CD4-positive, alpha-beta T cell (primary cell): Measurements from ENCODE around the gene STK11. TPM values are rescaled to one million over a fixed set of nuclear protein-coding genes. Genes with fewer than 3 reads are reported as not detected.
A peak's percentile ranks its signal among the peaks of the same experiment; 100 is the strongest.

Experiments used
- ATAC-seq: fragments of 200-7000 bp; cut with Tn5 transposase; one replicate; pipeline ENCODE4 v1.10.0; 2022; ENCODE audit warnings: mild to moderate bottlenecking; ENCODE audit not compliant: poor library complexity
- CTCF ChIA-PET: fragments of 350-600 bp; sonication (Branson Sonifier 250); formaldehyde crosslinking; loops from one replicate; lab custom pipeline; 2021; ENCODE audit warnings: antibody characterized with exemption, inconsistent platforms; lab: Charles Lee
- POLR2A ChIA-PET: fragments of 350-600 bp; sonication (Branson Sonifier 250); formaldehyde crosslinking; loops from one replicate; lab custom pipeline; 2021; ENCODE audit warnings: antibody characterized with exemption, inconsistent platforms; lab: Charles Lee
- DNase-seq, 14 experiments: peaks; one replicate each; pipeline ENCODE4 v3.0.0-alpha.2; 2013 to 2020; ENCODE audit warnings: mixed read lengths in 2 of 14
- H3K27ac ChIP-seq, 2 donors: one replicate each; pipeline versions ENCODE4 v1.5.1 to v1.7.0; 2013; ENCODE audit warnings: low read length in 2 of 2, low read depth in 1 of 2, mild to moderate bottlenecking in 1 of 2
- H3K27me3 ChIP-seq, 2 experiments: 1 replicate in 1 of 2; 2 replicates in 1 of 2; pipeline versions ENCODE4 v1.6.1 to v1.7.0; 2013; ENCODE audit warnings: low read length in 2 of 2, control low read depth in 1 of 2, mild to moderate bottlenecking in 1 of 2, moderate library complexity in 1 of 2; ENCODE audit not compliant: insufficient read depth in 2 of 2, control insufficient read depth in 1 of 2
- H3K36me3 ChIP-seq: one replicate; pipeline ENCODE4 v1.6.1; 2013; ENCODE audit warnings: low read length, control low read depth; ENCODE audit not compliant: insufficient read depth
- H3K4me1 ChIP-seq: one replicate; pipeline ENCODE4 v1.6.1; 2013; ENCODE audit warnings: low read length, control low read depth; ENCODE audit not compliant: insufficient read depth
- H3K4me3 ChIP-seq: one replicate; pipeline ENCODE4 v1.5.1; 2013; ENCODE audit warnings: mild to moderate bottlenecking, low read length, moderate library complexity
- H3K9me3 ChIP-seq, 2 experiments: 1 replicate in 1 of 2; 2 replicates in 1 of 2; pipeline versions ENCODE4 v1.6.1 to v1.7.0; 2013; ENCODE audit warnings: low read length in 2 of 2, mild to moderate bottlenecking in 2 of 2, control low read depth in 1 of 2, moderate library complexity in 1 of 2; ENCODE audit not compliant: control insufficient read depth in 1 of 2, insufficient read depth in 1 of 2
- H3K27ac Mint-ChIP-seq: one replicate; pipeline ENCODE4 v1.8.0; 2020; ENCODE audit warnings: mixed read lengths
- H3K27me3 Mint-ChIP-seq: one replicate; pipeline ENCODE4 v1.8.0; 2021; ENCODE audit warnings: mixed read lengths
- H3K36me3 Mint-ChIP-seq: one replicate; pipeline ENCODE4 v1.8.0; 2021; ENCODE audit warnings: low read depth, mixed read lengths
- H3K4me1 Mint-ChIP-seq: one replicate; pipeline ENCODE4 v1.8.0; 2021; ENCODE audit warnings: low read depth, mixed read lengths
- H3K4me3 Mint-ChIP-seq: one replicate; pipeline ENCODE4 v1.8.0; 2020; ENCODE audit warnings: mild to moderate bottlenecking, mixed read lengths
- H3K9me3 Mint-ChIP-seq: one replicate; pipeline ENCODE4 v1.8.0; 2020; ENCODE audit warnings: mixed read lengths
- CTCF ChIP-seq: fragments of 200-600 bp; IDR thresholded peaks from one replicate; pipeline ENCODE4 v1.8.0; 2022; ENCODE audit warnings: antibody characterized with exemption, mild to moderate bottlenecking
- intact Hi-C, 2 experiments: fragments of 100-400 bp; cut with DNase I in 1 of 2; cut with micrococcal nuclease in 1 of 2; formaldehyde crosslinking; loops; one replicate each; pipeline versions ENCODE4 v1.15.1 to v1.9.0; 2023 to 2025; cut with DNase I, micrococcal nuclease
- total RNA-seq, 174 experiments: library from RNA in 2 of 174; stranded (reverse) in 2 of 174; gene quantifications; one replicate each; pipeline ENCODE4 v1.2.3 and lab custom pipeline; 2021 to 2026

STK11 gene
- total RNA-seq, 2 experiments from 2014 or later: 49.7 to 53.0 TPM

GRCh38 chr19:1234051-1234954 lies 28.7 kb downstream of the STK11 start:
- peak overlapping the region; percentile 25 for H3K4me3 Mint-ChIP-seq

GRCh38 chr19:1234955-1235380 lies 29.4 kb downstream of the STK11 start:
- H3K27ac Mint-ChIP-seq: no peak overlapping the region
- Histone ChIP-seq H3K36me3 (no peaks in the 10 kb centered on the region), H3K4me1 (peaks cover 31% of the 10 kb centered on the region), H3K9me3 (peaks cover 0 to 9% of the 10 kb centered on the region in 2 experiments), H3K27ac (no peak overlapping the region), H3K4me3 (no peak overlapping the region), H3K27me3 (peaks cover 6 to 12% of the 10 kb centered on the region in 2 experiments)
- intact Hi-C loops: no loop called here
- H3K9me3 Mint-ChIP-seq: no peaks in the 10 kb centered on the region
- ChIA-PET CTCF (no interaction called here), POLR2A (no interaction called here)
- H3K27me3 Mint-ChIP-seq: peaks cover 9% of the 10 kb centered on the region
- H3K4me3 Mint-ChIP-seq: no peak overlapping the region
- TF ChIP-seq CTCF: no peak
- peaks cover 14% of the 10 kb centered on the region for H3K4me1 Mint-ChIP-seq
- H3K36me3 Mint-ChIP-seq: no peaks in the 10 kb centered on the region
- DNase-seq (no peak), ATAC-seq (no peak)

More at GRCh38 chr19:1234051-1234954, 28.7 kb downstream of the STK11 start:
- TF ChIP-seq CTCF: no peak
- Histone ChIP-seq H3K4me1 (peaks cover 24% of the 10 kb centered on the region), H3K4me3 (no peak overlapping the region), H3K27me3 (peaks cover 6 to 12% of the 10 kb centered on the region in 2 experiments), H3K9me3 (peaks cover 0 to 9% of the 10 kb centered on the region in 2 experiments), H3K36me3 (no peaks in the 10 kb centered on the region), H3K27ac (no peak overlapping the region)
- Mint-ChIP-seq H3K4me1 (peaks cover 11% of the 10 kb centered on the region), H3K9me3 (no peaks in the 10 kb centered on the region), H3K27ac (no peak overlapping the region), H3K27me3 (peaks cover 9% of the 10 kb centered on the region), H3K36me3 (no peaks in the 10 kb centered on the region)
- DNase-seq: no peak
- intact Hi-C loops: no loop called here
- ATAC-seq: no peak
- ChIA-PET CTCF (no interaction called here), POLR2A (no interaction called here)

GRCh38 chr19:1235625-1236538 lies 30.3 kb downstream of the STK11 start:
- CTCF ChIA-PET: no interaction called here
- H3K4me3 Mint-ChIP-seq: no peak overlapping the region
- Histone ChIP-seq H3K9me3 (peaks cover 0 to 9% of the 10 kb centered on the region in 2 experiments), H3K27me3 (peaks cover 6 to 12% of the 10 kb centered on the region in 2 experiments), H3K27ac (no peak overlapping the region), H3K36me3 (no peaks in the 10 kb centered on the region), H3K4me1 (peaks cover 38% of the 10 kb centered on the region), H3K4me3 (no peak overlapping the region)
- intact Hi-C loops: no loop called here
- no peak for DNase-seq
- TF ChIP-seq CTCF: no peak
- no peaks in the 10 kb centered on the region for H3K36me3 Mint-ChIP-seq
- H3K4me1 Mint-ChIP-seq: peaks cover 14% of the 10 kb centered on the region
- no peak overlapping the region for H3K27ac Mint-ChIP-seq
- H3K27me3 Mint-ChIP-seq: peaks cover 9% of the 10 kb centered on the region
- ATAC-seq: no peak
- POLR2A ChIA-PET: no interaction called here
- no peaks in the 10 kb centered on the region for H3K9me3 Mint-ChIP-seq
